Nephron progenitor cell (in vitro differentiated cells): ENCODE measurements around the gene MUTYH.
A peak's percentile ranks its signal among the peaks of the same experiment; 100 is the strongest.

ENCODE experiments used
- DNase-seq: peaks from one replicate; pipeline ENCODE4 v3.0.0; 2021
- H3K27ac Mint-ChIP-seq: 2 replicates; pipeline ENCODE4 v1.8.0; 2021; ENCODE audit warnings: mild to moderate bottlenecking, moderate library complexity, mixed read lengths
- H3K27me3 Mint-ChIP-seq: 2 replicates; pipeline ENCODE4 v1.8.0; 2021; ENCODE audit warnings: mild to moderate bottlenecking, low read depth, mixed read lengths; ENCODE audit not compliant: poor library complexity
- H3K36me3 Mint-ChIP-seq: 2 replicates; pipeline ENCODE4 v1.8.0; 2021; ENCODE audit warnings: low read depth, mixed read lengths
- H3K4me1 Mint-ChIP-seq: 2 replicates; pipeline ENCODE4 v1.8.0; 2021; ENCODE audit warnings: mixed read lengths
- H3K4me3 Mint-ChIP-seq: 2 replicates; pipeline ENCODE4 v1.8.0; 2021; ENCODE audit warnings: mild to moderate bottlenecking, moderate library complexity, mixed read lengths
- H3K9me3 Mint-ChIP-seq: 2 replicates; pipeline ENCODE4 v1.8.0; 2021; ENCODE audit warnings: mild to moderate bottlenecking, moderate library complexity, mixed read lengths
- TF ChIP-seq, protein P1 (sequence below): fragments of 200-600 bp; sonication (generic); IDR thresholded peaks from 2 replicates; pipeline ENCODE4 v1.5.0; 2021; ENCODE audit warnings: antibody characterized with exemption

Gene MUTYH

DNA sequence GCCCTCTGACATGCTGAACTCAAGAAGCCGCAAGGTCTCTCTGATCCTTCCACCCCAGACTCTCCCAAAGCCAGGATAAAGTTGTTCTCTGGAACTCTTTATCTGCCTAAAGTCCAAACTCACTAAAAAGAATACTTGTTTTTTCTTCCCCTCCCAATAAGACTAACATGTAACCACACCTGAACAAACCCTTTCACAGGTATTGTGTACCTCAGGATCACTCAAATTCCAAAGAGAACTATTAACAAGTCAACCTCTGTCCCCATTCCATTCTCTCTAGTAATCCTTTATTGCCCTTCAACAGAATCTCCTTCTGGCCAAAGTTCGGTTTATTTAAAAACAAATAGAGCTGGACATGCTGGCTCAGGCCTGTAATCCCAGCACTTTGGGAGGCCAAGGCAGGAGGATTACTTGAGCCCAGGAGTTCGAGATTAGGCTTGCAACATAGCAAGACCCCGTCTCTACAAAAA is 4.3 kb downstream of the MUTYH start:
- Mint-ChIP-seq H3K27me3 (peaks cover 5% of the 10 kb centered on the region), H3K4me3 (no peak overlapping the region), H3K36me3 (peaks cover 15% of the 10 kb centered on the region), H3K27ac (peak overlapping the region; percentile 11), H3K9me3 (no peaks in the 10 kb centered on the region), H3K4me1 (peaks cover 58% of the 10 kb centered on the region)
- no peak for DNase-seq
- TF ChIP-seq, protein P1, sequence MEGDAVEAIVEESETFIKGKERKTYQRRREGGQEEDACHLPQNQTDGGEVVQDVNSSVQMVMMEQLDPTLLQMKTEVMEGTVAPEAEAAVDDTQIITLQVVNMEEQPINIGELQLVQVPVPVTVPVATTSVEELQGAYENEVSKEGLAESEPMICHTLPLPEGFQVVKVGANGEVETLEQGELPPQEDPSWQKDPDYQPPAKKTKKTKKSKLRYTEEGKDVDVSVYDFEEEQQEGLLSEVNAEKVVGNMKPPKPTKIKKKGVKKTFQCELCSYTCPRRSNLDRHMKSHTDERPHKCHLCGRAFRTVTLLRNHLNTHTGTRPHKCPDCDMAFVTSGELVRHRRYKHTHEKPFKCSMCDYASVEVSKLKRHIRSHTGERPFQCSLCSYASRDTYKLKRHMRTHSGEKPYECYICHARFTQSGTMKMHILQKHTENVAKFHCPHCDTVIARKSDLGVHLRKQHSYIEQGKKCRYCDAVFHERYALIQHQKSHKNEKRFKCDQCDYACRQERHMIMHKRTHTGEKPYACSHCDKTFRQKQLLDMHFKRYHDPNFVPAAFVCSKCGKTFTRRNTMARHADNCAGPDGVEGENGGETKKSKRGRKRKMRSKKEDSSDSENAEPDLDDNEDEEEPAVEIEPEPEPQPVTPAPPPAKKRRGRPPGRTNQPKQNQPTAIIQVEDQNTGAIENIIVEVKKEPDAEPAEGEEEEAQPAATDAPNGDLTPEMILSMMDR, result no peak

DNA sequence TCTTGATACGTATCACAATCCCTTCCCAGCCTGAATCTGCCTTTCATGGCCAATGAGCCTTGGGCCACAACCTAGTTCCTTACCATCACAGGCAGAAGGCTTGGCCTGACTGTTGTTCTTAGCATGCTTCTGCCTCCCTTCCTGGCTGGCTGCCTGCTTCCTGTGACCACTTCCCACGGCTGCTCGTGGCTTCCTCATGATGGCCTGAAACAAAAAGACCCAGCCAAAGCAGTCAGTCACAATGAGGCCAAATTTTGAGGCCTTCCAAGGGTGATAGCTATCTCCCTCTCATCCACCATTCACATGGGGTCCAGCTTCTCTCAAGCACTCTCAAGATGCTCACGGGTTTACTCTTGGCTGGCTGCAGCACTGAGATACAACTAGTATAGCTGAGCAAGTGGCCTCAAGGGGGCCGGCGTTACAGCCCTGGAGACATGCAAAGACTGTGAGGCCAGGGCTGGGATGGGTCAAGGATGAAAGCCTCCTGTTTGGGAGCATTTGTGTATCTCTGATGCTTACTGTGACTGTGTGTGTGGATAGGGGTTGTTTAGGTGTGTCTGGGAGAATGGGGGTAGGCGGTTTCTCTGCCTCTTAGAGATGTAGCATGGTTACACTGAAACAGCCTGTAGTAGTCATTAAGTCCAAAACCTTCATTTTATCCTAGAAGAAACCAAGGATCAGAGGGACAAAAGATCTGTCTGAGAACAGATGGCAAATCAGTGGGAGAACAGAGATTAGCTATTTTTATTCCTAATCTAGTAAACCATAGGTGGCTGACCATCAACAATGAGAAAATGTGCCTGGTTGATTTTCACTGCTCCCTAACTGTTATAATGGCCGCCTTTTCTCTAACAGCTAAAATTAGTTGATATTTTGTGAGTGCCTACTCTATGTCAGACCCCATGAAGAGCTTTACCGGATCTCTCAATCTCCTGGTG is 5.7 kb downstream of the MUTYH start:
- no peak for DNase-seq
- Mint-ChIP-seq H3K9me3 (no peaks in the 10 kb centered on the region), H3K27ac (peak overlapping the region; percentile 19), H3K4me3 (no peak overlapping the region), H3K36me3 (peaks cover 27% of the 10 kb centered on the region), H3K4me1 (peaks cover 50% of the 10 kb centered on the region), H3K27me3 (peaks cover 5% of the 10 kb centered on the region)
- TF ChIP-seq, protein P1, result no peak

DNA sequence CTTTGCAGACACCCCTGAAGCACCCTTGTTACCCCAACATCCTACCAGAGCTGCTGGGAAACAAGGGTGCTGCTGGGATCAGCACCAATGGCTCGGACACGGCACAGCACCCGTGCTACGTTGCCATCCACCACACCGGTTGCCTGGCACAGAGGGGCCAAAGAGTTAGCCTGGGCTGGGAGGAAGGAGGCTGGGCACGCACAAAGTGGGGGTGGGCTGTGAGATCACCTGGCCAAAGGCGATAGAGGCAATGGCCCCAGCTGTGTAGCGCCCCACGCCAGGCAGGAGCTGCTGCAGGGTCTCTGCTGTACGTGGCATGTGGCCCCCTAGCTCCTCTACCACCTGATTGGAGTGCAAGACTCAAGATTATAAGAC is 7.9 kb downstream of the MUTYH start:
- Mint-ChIP-seq H3K36me3 (peaks cover 20% of the 10 kb centered on the region), H3K27ac (no peak overlapping the region), H3K9me3 (no peaks in the 10 kb centered on the region), H3K4me1 (peaks cover 47% of the 10 kb centered on the region), H3K4me3 (no peak overlapping the region), H3K27me3 (no peaks in the 10 kb centered on the region)
- DNase-seq, result no peak
- TF ChIP-seq, protein P1, result no peak

DNA sequence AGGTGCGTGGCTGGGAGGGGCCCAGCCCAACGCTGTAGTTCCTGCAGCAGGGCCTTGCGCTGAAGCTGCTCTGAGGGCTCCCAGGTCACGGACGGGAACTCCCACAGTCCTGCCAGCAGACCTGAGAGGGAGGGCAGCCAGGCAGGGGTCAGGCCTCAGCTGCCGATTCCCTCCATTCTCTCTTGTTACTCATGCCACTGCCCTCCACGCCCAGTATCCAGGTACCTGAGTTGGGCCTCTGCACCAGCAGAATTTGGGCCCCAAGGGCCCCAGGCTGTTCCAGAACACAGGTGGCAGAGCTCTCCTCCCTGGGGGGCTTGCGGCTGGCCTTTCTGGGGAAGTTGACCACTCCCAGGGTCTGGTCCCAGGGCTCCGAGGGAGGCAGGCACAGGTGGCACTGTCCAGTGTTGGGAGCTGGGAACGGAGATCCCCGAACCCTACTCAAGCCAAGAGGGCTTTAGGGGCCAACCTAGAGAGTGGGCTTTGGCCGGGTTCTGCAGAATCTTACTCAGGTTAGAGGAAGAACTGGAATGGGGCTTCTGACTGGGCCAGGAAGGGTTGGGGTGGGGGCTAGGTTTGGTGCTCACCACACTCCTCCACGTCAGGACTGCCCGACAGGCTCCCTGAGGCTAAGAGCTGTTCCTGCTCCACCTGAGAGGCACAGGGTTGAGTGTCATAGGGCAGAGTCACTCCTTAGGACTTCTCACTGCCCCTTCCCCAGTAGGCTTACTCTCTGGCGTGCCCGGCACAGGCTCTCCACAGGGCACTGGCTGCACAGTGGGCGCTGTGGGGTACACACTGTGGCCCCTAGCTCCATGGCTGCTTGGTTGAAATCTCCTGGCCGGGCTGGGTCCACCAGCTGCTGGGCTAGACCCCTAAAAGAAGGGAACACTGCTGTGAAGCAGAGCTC is 8.5 kb downstream of the MUTYH start:
- Mint-ChIP-seq H3K27ac (no peak overlapping the region), H3K36me3 (peaks cover 20% of the 10 kb centered on the region), H3K27me3 (no peaks in the 10 kb centered on the region), H3K4me3 (no peak overlapping the region), H3K9me3 (no peaks in the 10 kb centered on the region), H3K4me1 (peaks cover 41% of the 10 kb centered on the region)
- TF ChIP-seq, protein P1, result no peak
- DNase-seq, result no peak

DNA sequence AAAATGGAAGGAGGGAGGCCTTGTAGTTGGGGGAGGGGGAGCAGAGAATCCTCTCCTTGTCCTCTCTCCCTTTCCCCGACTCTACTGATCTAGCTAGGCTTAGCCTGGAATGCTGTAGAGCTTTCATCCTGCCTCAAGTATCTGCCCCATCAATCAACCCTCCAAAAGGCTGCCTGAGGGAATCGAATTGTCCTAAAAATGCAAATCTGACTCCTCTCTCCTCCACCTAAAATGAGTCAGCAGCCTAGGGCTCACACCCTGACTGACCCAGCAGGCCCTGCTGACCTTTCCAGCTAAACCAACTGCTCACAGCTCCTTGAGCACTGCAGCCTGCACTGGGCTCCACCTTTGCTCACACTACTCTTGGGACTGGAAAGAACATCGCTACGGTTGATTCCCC is 10.8 kb downstream of the MUTYH start:
- peaks cover 9% of the 10 kb centered on the region for H3K9me3 Mint-ChIP-seq
- no peaks in the 10 kb centered on the region for H3K27me3 Mint-ChIP-seq
- peak overlapping the region; percentile 96 for H3K27ac Mint-ChIP-seq
- peak overlapping the region; percentile 33 for H3K4me3 Mint-ChIP-seq
- TF ChIP-seq, protein P1, result no peak
- no peak for DNase-seq
- H3K36me3 Mint-ChIP-seq, result peaks cover 36% of the 10 kb centered on the region
- peaks cover 44% of the 10 kb centered on the region for H3K4me1 Mint-ChIP-seq
